Gastrocnemius medialis (tissue), 4 donors: Measurements from ENCODE around the gene VSX2. TPM values are rescaled to one million over a fixed set of nuclear protein-coding genes. Genes with fewer than 3 reads are reported as not detected.

ENCODE experiments used
- ATAC-seq, 2 donors: fragments of 150-250 bp; one replicate each; pipeline ENCODE4 v1.9.1; 2016
- DNase-seq, 2 donors: peaks; one replicate each; pipeline ENCODE4 v3.0.0-alpha.2; 2019
- H3K27ac ChIP-seq, 4 donors: fragments of 200-600 bp; sonication (generic); 1 replicate in 1 of 4; 2 replicates in 3 of 4; pipeline ENCODE4 v1.5.1; 2016 to 2018; ENCODE audit warnings: mild to moderate bottlenecking in 2 of 4, moderate library complexity in 1 of 4
- H3K27me3 ChIP-seq, 3 donors: fragments of 200-600 bp; sonication (generic) in 2 of 3; 1 replicate in 1 of 3; 2 replicates in 2 of 3; pipeline versions ENCODE4 v1.5.1 to v1.6.0; 2016 to 2019; ENCODE audit warnings: mild to moderate bottlenecking in 1 of 3, moderate library complexity in 1 of 3
- H3K36me3 ChIP-seq, 2 donors: fragments of 200-600 bp; sonication (generic) in 1 of 2; one replicate each; pipeline ENCODE4 v1.5.1; 2017 to 2018
- H3K4me1 ChIP-seq, 2 donors: fragments of 200-600 bp; sonication (generic) in 1 of 2; one replicate each; pipeline ENCODE4 v1.5.1; 2016 to 2017; ENCODE audit warnings: mild to moderate bottlenecking in 2 of 2
- H3K4me3 ChIP-seq, 4 donors: fragments of 200-600 bp; sonication (generic) in 3 of 4; 1 replicate in 1 of 4; 2 replicates in 3 of 4; pipeline ENCODE4 v1.5.1; 2016 to 2019; ENCODE audit warnings: mild to moderate bottlenecking in 2 of 4
- H3K9me3 ChIP-seq, 3 donors: fragments of 200-600 bp; sonication (generic) in 2 of 3; 1 replicate in 1 of 3; 2 replicates in 2 of 3; pipeline ENCODE4 v1.5.1; 2016 to 2019
- CTCF ChIP-seq, 5 experiments: fragments of 450-650 bp in 3 of 5; fragments of 200-600 bp in 2 of 5; sonication (generic) in 2 of 5; IDR thresholded peaks in 4 of 5; conservative IDR thresholded peaks in 1 of 5; 1 replicate in 4 of 5; 2 replicates in 1 of 5; pipeline ENCODE4 v1.5.1; 2016 to 2019; ENCODE audit warnings: antibody characterized with exemption in 5 of 5, mild to moderate bottlenecking in 3 of 5, moderate library complexity in 3 of 5
- POLR2A ChIP-seq, 2 donors: fragments of 450-650 bp; IDR thresholded peaks; one replicate each; pipeline ENCODE4 v1.6.1; 2017; ENCODE audit warnings: antibody characterized with exemption in 2 of 2, mild to moderate bottlenecking in 2 of 2, moderate library complexity in 2 of 2
- in situ Hi-C, 4 donors: fragments of 200-750 bp; cut with MboI; loops; one replicate each; pipeline versions ENCODE4 v1.15.0 to v1.8.0; 2017; ENCODE audit warnings: low sequenced_read_pairs in 4 of 4
- intact Hi-C: fragments of 100-400 bp; cut with DNase I; formaldehyde crosslinking; loops from one replicate; pipeline ENCODE4 v1.15.1; 2023; ENCODE audit warnings: low total_unique reads
- total RNA-seq, 4 donors: library from RNA; depleted of rRNA; stranded (reverse); fragments of >200 nt; gene quantifications; one replicate each; pipeline versions ENCODE4 v1.1.0 to v1.2.3, GENCODE V29; 2016

VSX2 gene
- total RNA-seq, 4 donors from 2014 or later = not detected

GRCh38 chr14:74220991-74221390 lies 18.3 kb upstream of the VSX2 start:
- TF ChIP-seq CTCF (IDR thresholded peaks at IDR 0.05 in 4 of 5, conservative IDR thresholded peaks at IDR 0.05 in 1 of 5) = no peak
- TF ChIP-seq POLR2A (IDR thresholded peaks at IDR 0.05) = no peak
- in situ Hi-C loops = no loop called here

DNA sequence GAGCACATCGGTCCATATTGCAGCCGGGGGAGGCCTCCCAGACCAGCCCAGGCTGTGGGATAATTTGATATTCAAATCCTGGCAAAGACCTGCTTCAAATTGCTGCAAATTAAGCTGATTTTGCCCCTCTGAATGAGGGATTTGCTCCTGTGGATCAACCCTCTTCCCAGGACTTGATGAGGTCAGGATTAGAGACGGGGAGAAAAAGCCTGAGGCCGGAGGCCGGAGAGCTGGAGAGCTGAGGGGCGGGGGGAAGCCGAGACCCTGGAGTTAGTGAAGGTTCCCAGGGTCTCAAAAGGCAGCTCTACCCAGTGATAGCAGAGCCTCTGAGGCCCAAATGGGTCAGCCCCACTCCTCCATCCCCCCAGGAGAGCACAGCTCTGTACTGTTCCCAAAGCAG lies 17.5 kb upstream of the VSX2 start:
- in situ Hi-C loops (no loop called here), intact Hi-C loops (no loop called here)
- no peak overlapping the region for H3K4me3 ChIP-seq
- DNase-seq (no peak), ATAC-seq (no peak)
- H3K36me3 ChIP-seq = no peaks in the 10 kb centered on the region
- no peak overlapping the region for H3K27ac ChIP-seq
- peaks cover 0 to 5% of the 10 kb centered on the region in 2 donors for H3K4me1 ChIP-seq
- no peaks in the 10 kb centered on the region for H3K9me3 ChIP-seq
- TF ChIP-seq POLR2A (IDR thresholded peaks at IDR 0.05) (no peak), CTCF (IDR thresholded peaks at IDR 0.05 in 4 of 5, conservative IDR thresholded peaks at IDR 0.05 in 1 of 5) (no peak)
- H3K27me3 ChIP-seq = peaks cover 0 to 10% (median 9%) of the 10 kb centered on the region in 3 donors

More at GRCh38 chr14:74220991-74221390, 18.3 kb upstream of the VSX2 start:
- Histone ChIP-seq H3K27ac (no peak overlapping the region), H3K36me3 (no peaks in the 10 kb centered on the region), H3K27me3 (peaks cover 0 to 10% (median 9%) of the 10 kb centered on the region in 3 donors), H3K4me1 (peaks cover 0 to 5% of the 10 kb centered on the region in 2 donors), H3K9me3 (no peaks in the 10 kb centered on the region), H3K4me3 (no peak overlapping the region)
- ATAC-seq (no peak), DNase-seq (no peak)
- intact Hi-C loops = no loop called here

DNA sequence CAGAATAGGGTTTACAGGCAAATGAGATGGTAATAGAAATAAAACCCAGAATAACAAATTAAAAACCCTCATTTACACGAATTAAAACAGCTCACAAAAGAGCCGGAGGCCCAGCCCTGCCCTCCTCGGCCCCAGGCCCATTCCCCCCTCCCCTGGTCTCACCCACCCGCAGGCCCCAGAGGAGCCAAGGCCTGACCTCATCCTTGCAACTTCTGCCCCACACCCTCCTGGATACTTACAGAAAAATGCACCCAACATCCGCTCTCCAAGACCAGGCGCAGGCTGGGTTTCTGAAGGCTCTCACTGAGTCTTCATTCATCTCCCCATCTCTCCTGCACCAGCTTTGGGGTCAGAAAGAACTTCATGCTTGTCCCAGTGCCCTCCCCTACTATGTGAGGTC lies 16.2 kb upstream of the VSX2 start:
- ATAC-seq = no peak
- intact Hi-C loops (no loop called here), in situ Hi-C loops (no loop called here)

GRCh38 chr14:74231784-74232183 lies 7.5 kb upstream of the VSX2 start:
- no peak overlapping the region for H3K27ac ChIP-seq
- H3K36me3 ChIP-seq = no peaks in the 10 kb centered on the region
- no peak overlapping the region for H3K4me3 ChIP-seq
- TF ChIP-seq POLR2A (IDR thresholded peaks at IDR 0.05) (no peak), CTCF (IDR thresholded peaks at IDR 0.05 in 4 of 5, conservative IDR thresholded peaks at IDR 0.05 in 1 of 5) (no peak)
- intact Hi-C loops = no loop called here
- peaks cover 0 to 12% (median 4%) of the 10 kb centered on the region in 3 donors for H3K27me3 ChIP-seq
- H3K4me1 ChIP-seq = no peaks in the 10 kb centered on the region
- no peak for ATAC-seq
- in situ Hi-C loops = no loop called here
- DNase-seq = no peak
- H3K9me3 ChIP-seq = no peaks in the 10 kb centered on the region

More for the DNA sequence above, 16.2 kb upstream of the VSX2 start:
- H3K27ac ChIP-seq = no peak overlapping the region
- TF ChIP-seq CTCF (IDR thresholded peaks at IDR 0.05 in 4 of 5, conservative IDR thresholded peaks at IDR 0.05 in 1 of 5) (no peak), POLR2A (IDR thresholded peaks at IDR 0.05) (no peak)
- H3K9me3 ChIP-seq = no peaks in the 10 kb centered on the region
- no peak for DNase-seq
- peaks cover 0 to 9% (median 6%) of the 10 kb centered on the region in 3 donors for H3K27me3 ChIP-seq
- no peaks in the 10 kb centered on the region for H3K36me3 ChIP-seq
- H3K4me1 ChIP-seq = peaks cover 0 to 2% of the 10 kb centered on the region in 2 donors
- no peak overlapping the region for H3K4me3 ChIP-seq

DNA sequence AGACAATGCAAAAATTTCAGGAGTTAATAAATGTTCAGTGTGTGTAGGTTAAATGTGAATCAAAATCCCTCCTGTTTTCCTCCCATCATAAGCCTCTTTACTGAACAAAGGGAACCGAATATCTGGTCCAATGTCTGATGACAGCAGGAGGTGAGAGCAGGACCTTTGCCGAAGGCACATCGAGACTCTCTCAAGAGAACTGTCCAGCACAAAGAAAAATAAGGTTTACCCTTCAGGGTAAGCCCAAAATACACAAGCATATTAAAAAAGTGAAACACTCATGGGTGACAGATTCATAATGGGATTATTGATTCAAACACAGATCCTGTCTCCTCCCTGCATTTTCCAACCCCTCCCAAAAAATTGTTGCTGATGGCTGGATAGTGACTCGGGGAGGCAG lies 4.2 kb upstream of the VSX2 start:
- TF ChIP-seq POLR2A (IDR thresholded peaks at IDR 0.05) = no peak
- TF ChIP-seq CTCF (IDR thresholded peaks at IDR 0.05 in 4 of 5, conservative IDR thresholded peaks at IDR 0.05 in 1 of 5) = no peak
- Histone ChIP-seq H3K4me1 (peaks cover 0 to 4% of the 10 kb centered on the region in 2 donors), H3K9me3 (no peaks in the 10 kb centered on the region), H3K4me3 (no peak overlapping the region), H3K27ac (no peak overlapping the region), H3K36me3 (no peaks in the 10 kb centered on the region), H3K27me3 (peaks cover 23 to 44% (median 37%) of the 10 kb centered on the region in 3 donors)
- in situ Hi-C loops (no loop called here), intact Hi-C loops (no loop called here)
- DNase-seq = no peak
- no peak for ATAC-seq
